Activated CD8-positive, alpha-beta memory T cell treated with anti-CD3 and anti-CD28 coated beads, Interleukin-2, amount 50 U/mL, for 24 hours (primary cell): Measurements from ENCODE around the gene UGT2A2.
"Not testable (repeated sequence)": the region's sequence is repeated elsewhere in the genome, so short reads cannot be mapped to it uniquely, and the experiment has no call there.

Experiments used
- DNase-seq: peaks from one replicate; pipeline ENCODE4 v3.0.0-alpha.2; 2020; ENCODE audit errors: extremely low read depth

UGT2A2 gene

GRCh38 chr4:69639542-69639941, at the start of gene UGT2A2:
Gene UGT2A2 (minus strand): TSS chr4:69639642. CDS start chr4:69639640, 2 bp downstream.
- no peak for DNase-seq

GRCh38 chr4:69684804-69685203, 45.4 kb upstream of the UGT2A2 start:
- DNase-seq = no peak

- DNase-seq = no peak
Measured at GRCh38 chr4:69668680-69669079, 29.2 kb upstream of the UGT2A2 start.

- DNase-seq = not testable (repeated sequence)
Measured at GRCh38 chr4:69664009-69664408, 24.6 kb upstream of the UGT2A2 start.

GRCh38 chr4:69661130-69661803, 21.8 kb upstream of the UGT2A2 start:
- DNase-seq = not testable (repeated sequence)

GRCh38 chr4:69658133-69658532, 18.7 kb upstream of the UGT2A2 start:
- no peak for DNase-seq

- DNase-seq = no peak
Measured at GRCh38 chr4:69656653-69657158, 17.3 kb upstream of the UGT2A2 start.

GRCh38 chr4:69653147-69653546, 13.7 kb upstream of the UGT2A2 start, which contains the start of gene UGT2A1:
Gene UGT2A1 (minus strand): TSS chr4:69653247. CDS start chr4:69647644, 5,603 bp downstream.
- no peak for DNase-seq

GRCh38 chr4:69650872-69651271, 11.4 kb upstream of the UGT2A2 start:
- DNase-seq = no peak

- DNase-seq = no peak
Measured at GRCh38 chr4:69649629-69650028, 10.2 kb upstream of the UGT2A2 start.

- DNase-seq = no peak
Measured at GRCh38 chr4:69649207-69649606, 9.8 kb upstream of the UGT2A2 start.

GRCh38 chr4:69642961-69643360, 3.5 kb upstream of the UGT2A2 start:
- no peak for DNase-seq

GRCh38 chr4:69640289-69640688, 847 bp upstream of the UGT2A2 start:
- DNase-seq = no peak

- no peak for DNase-seq
Measured at GRCh38 chr4:69617083-69617694, 22.3 kb downstream of the UGT2A2 start.

- DNase-seq = no peak
Measured at GRCh38 chr4:69610484-69610883, 29.0 kb downstream of the UGT2A2 start.

GRCh38 chr4:69601065-69601464, 38.4 kb downstream of the UGT2A2 start:
- no peak for DNase-seq

- no peak for DNase-seq
Measured at GRCh38 chr4:69600013-69600412, 39.4 kb downstream of the UGT2A2 start.

GRCh38 chr4:69594382-69594781, 45.1 kb downstream of the UGT2A2 start:
- DNase-seq = no peak

GRCh38 chr4:69591364-69591763, 48.1 kb downstream of the UGT2A2 start:
- no peak for DNase-seq

GRCh38 chr4:69589884-69590283, 49.6 kb downstream of the UGT2A2 start:
- DNase-seq = no peak

GRCh38 chr4:69584135-69584534, 55.3 kb downstream of the UGT2A2 start:
- DNase-seq = no peak

GRCh38 chr4:69583543-69583942, 55.9 kb downstream of the UGT2A2 start:
- DNase-seq = no peak

- DNase-seq = no peak
Measured at GRCh38 chr4:69577245-69577644, 62.2 kb downstream of the UGT2A2 start.
